Stimulated activated CD4-positive, alpha-beta T cell treated with anti-CD3 and anti-CD28 coated beads, Interleukin-1b, Interleukin-23, amount 100 ng/mL, for 24 hours (primary cell): ENCODE measurements around the gene OR9K2.
A peak's percentile ranks its signal among the peaks of the same experiment; 100 is the strongest.
"Not testable (repeated sequence)": the region's sequence is repeated elsewhere in the genome, so short reads cannot be mapped to it uniquely, and the experiment has no call there.

ENCODE experiments used
- DNase-seq, 4 experiments: peaks; one replicate each; pipeline ENCODE4 v3.0.0-alpha.2; 2020; ENCODE audit warnings: low read depth in 4 of 4, low spot score in 1 of 4

Gene OR9K2, protein sequence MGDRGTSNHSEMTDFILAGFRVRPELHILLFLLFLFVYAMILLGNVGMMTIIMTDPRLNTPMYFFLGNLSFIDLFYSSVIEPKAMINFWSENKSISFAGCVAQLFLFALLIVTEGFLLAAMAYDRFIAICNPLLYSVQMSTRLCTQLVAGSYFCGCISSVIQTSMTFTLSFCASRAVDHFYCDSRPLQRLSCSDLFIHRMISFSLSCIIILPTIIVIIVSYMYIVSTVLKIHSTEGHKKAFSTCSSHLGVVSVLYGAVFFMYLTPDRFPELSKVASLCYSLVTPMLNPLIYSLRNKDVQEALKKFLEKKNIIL

DNA sequence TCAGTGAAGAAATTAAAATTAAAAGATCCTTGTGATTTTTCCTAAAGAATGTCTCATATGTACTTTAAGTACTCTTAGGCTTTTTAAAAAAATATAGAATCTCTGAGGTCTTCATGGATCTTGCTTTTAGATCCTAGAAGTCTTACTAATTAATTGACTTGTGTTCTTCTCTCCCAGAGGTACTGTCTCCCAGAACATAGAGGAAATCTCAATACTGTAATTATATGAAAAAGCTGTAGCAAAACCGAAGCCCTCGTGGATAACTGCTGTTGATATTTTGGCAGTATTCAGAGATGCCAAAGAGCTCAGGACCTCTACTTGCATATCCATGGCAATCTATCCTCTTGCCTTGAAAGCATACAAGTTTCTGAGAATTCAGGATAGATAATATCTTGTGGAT is at the start of gene OR9K2:
TSS of gene OR9K2 (plus strand) at position 301 of the 400 bp plus-strand sequence. CDS start 3,429 bp downstream, outside the sequence.
- no peak for DNase-seq

DNA sequence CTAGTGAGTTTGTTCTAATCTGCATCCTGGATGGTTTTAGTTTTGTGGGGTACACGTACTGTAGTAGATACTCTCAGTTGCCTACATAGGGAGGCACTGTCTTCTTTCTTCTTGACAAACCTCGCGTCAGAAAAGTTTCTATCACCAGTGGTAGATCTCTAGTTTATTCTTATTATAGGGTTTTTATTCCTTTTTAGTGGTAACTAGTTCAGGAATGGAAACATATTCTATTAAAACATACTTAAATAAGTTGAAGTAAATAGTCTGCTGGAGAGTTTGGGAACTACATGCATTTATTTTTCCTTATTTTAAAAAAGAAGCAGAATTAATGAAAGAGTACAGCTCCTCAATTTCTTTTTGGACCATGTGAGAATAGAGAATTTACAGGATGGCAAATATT is 33.6 kb upstream of the OR9K2 start:
- DNase-seq: no peak

DNA sequence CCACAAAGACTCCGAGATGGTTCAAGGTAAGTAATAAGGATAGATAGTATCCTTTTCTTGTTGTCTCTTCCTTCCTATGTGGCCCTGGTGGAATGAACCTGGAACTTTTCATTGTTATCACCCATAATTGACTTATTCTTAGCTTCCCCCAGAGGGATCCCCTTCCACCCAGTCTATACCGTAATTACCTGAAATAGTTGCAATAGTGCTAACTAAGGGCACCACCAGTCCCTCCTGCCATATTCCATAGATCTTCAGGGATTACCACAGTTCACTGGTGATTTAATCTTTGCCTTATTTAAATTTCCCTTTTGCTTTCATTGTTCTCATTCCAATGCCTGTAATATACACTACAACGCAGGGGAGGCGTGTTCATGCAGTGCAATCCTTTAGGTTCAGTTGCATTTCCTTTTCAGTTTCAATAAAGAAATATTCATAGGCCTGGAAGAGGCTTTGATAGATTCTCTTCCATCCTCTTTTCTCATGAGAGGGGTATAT is 13.8 kb upstream of the OR9K2 start:
- DNase-seq: no peak

DNA sequence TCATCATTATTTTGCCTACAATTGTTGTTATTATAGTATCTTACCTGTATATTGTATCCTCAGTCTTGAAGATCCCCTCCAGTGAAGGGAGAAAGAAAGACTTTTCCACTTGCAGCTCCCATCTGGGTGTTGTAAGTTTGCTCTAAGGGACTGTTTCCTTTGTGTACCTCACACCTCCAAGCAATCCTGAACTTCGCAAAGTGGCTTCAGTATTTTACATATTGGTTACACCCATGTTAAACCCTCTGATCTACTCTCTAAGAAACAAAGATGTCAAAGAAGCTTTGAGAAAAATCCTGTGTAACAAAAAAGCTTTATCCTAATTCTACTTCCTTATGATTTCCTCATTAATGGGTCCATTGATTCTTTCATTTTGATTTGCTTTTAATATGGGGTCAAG is 10.1 kb upstream of the OR9K2 start:
- DNase-seq: no peak

DNA sequence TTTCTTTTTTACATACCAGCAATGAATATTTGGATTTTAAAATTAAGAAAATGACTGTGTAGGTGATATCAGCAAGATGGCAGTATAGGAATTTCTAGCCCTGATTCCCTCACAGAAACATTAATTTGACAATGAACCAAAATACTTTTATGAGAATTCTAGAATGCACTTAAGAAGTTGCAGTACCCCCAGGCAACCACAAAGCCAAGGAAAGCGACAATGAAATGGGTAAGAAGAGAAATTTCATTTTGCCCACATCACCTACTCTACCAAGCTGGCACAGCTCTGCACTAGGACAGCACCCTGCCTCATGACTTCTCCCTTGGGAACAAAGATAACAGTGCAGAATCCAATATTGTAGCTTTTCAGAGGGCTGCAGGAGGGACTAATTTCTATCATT is 6.6 kb downstream of the OR9K2 start:
- no peak for DNase-seq

DNA sequence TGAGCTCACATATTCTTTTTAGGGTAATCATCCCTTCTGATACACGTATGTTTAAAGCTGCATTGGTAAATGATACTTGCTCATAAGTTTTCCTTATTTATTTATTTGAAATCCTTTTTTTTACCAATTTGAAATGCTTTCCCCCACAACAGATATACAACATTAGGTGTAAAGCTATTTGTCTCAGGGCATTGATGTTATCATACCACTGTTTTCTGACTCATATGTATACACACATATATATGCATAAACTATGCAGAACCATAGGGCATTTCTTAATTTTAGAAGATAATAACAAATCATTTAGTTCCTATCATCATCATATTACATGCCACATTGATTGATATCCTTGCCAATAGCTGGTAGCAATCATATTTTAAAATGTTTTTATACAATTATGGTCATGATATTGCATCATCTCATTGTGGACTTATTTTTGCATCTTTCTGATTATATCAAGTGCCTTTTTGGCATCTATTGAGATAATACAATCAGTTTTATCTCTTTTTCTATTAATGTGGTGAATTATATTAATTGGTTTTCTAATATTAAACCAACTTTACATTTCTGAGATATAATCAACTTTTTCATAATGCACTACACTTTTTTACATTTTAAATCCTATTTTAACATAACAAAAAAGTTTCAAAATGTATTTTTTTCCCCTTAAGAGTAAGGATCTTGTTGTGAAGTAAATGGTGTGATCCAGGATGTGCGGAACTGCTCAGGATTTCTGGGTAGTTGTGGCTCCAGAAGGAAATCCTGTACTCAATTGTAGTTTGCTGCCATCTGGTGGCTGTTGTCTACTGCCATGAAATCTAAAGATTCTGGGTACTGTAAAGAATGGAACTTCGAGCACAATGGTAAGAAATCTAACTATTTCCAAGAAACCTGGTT is 16.7 kb downstream of the OR9K2 start:
- DNase-seq: peak; percentile 9 to 14 (median 12)

DNA sequence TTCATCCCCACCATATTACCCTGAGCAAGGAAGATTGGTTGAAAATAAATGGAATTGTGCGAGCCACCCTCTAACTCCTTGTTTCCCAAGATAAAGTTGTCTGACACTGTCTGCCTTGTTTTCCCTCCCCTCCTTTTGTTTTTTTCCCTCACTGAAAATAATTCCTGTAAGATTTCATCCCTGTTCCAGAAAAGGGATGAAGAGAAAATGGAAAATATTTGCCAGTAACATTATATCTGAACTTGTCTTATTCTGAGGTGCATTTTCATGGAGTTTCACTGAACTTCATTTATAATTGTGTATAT is 17.3 kb downstream of the OR9K2 start:
- no peak for DNase-seq

DNA sequence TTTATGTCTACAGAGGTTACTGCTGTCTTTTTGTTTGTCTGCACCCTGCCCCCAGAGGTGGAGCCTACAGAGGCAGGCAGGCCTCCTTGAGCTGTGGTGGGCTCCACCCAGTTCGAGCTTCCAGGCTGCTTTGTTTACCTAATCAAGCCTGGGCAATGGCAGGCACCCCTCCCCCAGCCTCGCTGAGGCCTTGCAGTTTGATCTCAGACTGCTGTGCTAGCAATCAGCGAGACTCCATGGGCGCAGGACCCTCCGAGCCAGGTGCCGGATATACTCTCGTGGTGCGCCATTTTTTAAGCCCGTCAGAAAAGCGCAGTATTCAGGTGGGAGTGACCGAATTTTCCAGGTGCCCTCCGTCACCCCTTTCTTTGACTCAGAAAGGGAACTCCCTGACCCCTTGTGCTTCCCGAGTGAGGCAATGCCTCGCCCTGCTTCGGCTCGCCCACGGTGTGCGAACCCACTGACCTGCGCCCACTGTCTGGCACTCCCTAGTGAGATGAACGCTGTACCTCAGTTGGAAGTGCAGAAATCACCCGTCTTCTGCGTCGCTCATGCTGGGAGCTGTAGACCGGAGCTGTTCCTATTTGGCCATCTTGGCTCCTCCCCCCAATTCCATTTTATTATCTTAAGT is 40.9 kb downstream of the OR9K2 start:
- DNase-seq: not testable (repeated sequence)

DNA sequence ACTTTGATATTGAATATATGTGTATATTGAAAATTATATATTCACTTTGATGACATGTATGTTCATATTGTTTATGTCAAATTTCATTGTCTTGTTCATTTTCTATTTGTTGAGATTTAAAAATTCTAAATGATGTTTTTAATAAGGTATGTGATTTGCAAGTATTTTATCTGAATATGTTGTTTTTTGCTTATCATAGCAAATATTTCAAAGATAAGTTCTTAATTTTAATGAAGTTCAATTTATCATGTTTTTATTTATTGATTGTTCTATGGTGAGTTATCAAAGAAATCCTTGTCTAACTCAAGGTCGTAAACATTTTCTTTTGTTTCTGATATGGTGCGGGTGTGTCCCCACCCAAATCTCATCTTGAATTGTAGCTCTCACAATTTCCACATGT is 45.2 kb downstream of the OR9K2 start:
- no peak for DNase-seq

DNA sequence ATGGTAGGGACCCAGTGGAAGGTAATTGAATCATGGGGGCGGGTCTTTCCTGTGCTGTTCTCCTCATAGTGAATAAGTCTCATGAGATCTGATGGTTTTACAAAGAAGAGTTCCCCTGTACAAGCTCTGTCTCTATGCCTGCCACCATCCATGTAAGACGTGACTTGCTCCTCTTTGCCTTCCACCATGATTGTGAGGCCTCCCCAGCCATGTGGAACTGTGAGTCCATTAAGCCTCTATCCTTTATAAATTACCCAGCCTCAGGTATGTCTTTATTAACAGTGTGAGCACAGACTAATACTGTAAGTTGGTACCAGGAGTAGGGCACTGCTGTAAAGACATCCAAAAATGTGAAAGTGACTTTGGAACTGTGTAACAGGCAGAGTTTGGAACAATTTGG is 45.6 kb downstream of the OR9K2 start:
- DNase-seq: not testable (repeated sequence)

DNA sequence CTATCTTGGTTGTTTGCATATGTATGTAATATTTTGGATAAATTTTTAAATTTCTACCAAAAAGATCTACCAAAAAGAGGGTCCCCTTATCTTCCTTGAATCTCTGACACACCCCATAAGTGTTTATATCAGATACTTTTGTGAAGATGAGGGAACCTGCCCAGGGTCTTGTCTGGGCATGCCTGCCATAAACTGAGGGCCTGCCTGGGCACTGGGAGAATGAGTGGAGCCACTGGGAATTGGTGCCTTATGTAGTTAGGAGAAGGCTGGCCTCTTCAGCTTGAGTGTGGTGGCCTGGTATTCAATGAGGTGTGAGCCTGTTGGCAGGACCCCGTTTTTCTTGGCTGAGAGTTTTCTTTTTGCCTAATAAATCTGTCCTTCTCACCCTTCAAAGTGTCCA is 46.5 kb downstream of the OR9K2 start:
- DNase-seq: no peak

DNA sequence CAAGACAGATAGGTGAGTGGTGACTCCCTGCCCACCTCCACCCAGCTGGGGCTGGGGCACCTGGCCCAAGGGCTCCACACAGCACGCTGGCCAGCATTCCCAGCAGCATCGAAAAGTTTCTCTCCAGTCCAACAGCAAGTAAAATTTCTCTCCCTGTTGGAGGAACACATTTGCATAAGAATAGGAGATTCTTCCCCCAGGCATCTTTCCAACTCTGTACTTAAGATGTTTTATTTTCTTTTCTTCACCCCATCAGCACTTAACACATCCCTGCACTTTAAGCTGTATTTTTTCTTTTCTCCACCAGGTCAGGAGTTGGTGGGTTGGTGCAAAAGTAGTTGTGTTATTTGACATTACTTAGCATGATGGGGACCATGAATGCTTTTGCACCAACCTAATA is 47.2 kb downstream of the OR9K2 start:
- no peak for DNase-seq
